Measurements from ENCODE around the gene TRIM10.

Gene TRIM10

GRCh38 chr6:30136570-30137286, 24.3 kb downstream of the TRIM10 start:
- no peaks in the 10 kb centered on the region for H3K9me3 ChIP-seq (ENCODE audit: severe bottlenecking)
- no peak for TF ChIP-seq CTCF (IDR thresholded peaks at IDR 0.05; ENCODE audit: poor library complexity, severe bottlenecking)
- no peaks in the 10 kb centered on the region for H3K4me1 ChIP-seq (ENCODE audit: insufficient read depth, poor library complexity, severe bottlenecking)
- H3K36me3 ChIP-seq (ENCODE audit: low read depth): no peaks in the 10 kb centered on the region
- DNase-seq (ENCODE audit: low spot score) (no peak), ATAC-seq (ENCODE audit: low read depth) (no peak)
- H3K4me3 ChIP-seq (ENCODE audit: severe bottlenecking): no peak overlapping the region
- no peaks in the 10 kb centered on the region for H3K27me3 ChIP-seq (ENCODE audit: insufficient read depth, poor library complexity, severe bottlenecking)
- H3K27ac ChIP-seq (ENCODE audit: poor library complexity, severe bottlenecking): no peak overlapping the region

GRCh38 chr6:30135757-30136156, 25.3 kb downstream of the TRIM10 start, which contains the start of gene TRIM40:
TSS of gene TRIM40 (plus strand) at chr6:30136140. CDS start at chr6:30137037, 897 bp downstream.
- Histone ChIP-seq H3K27me3 (ENCODE audit: insufficient read depth, poor library complexity, severe bottlenecking) (no peaks in the 10 kb centered on the region), H3K36me3 (ENCODE audit: low read depth) (no peaks in the 10 kb centered on the region), H3K27ac (ENCODE audit: poor library complexity, severe bottlenecking) (no peak within 1 kb of the TSS), H3K4me1 (ENCODE audit: insufficient read depth, poor library complexity, severe bottlenecking) (no peaks in the 10 kb centered on the region), H3K9me3 (ENCODE audit: severe bottlenecking) (no peaks in the 10 kb centered on the region), H3K4me3 (ENCODE audit: severe bottlenecking) (no peak within 1 kb of the TSS)
- TF ChIP-seq CTCF (IDR thresholded peaks at IDR 0.05; ENCODE audit: poor library complexity, severe bottlenecking): no peak
- DNase-seq (ENCODE audit: low spot score): no peak
- ATAC-seq (ENCODE audit: low read depth): no peak

- Histone ChIP-seq H3K27me3 (ENCODE audit: insufficient read depth, poor library complexity, severe bottlenecking) (no peaks in the 10 kb centered on the region), H3K4me1 (ENCODE audit: insufficient read depth, poor library complexity, severe bottlenecking) (no peaks in the 10 kb centered on the region), H3K36me3 (ENCODE audit: low read depth) (no peaks in the 10 kb centered on the region), H3K27ac (ENCODE audit: poor library complexity, severe bottlenecking) (no peak overlapping the region), H3K4me3 (ENCODE audit: severe bottlenecking) (no peak overlapping the region), H3K9me3 (ENCODE audit: severe bottlenecking) (no peaks in the 10 kb centered on the region)
- ATAC-seq (ENCODE audit: low read depth) (no peak), DNase-seq (ENCODE audit: low spot score) (no peak)
- TF ChIP-seq CTCF (IDR thresholded peaks at IDR 0.05; ENCODE audit: poor library complexity, severe bottlenecking): no peak
Measured at GRCh38 chr6:30135147-30135546, 25.9 kb downstream of the TRIM10 start.

GRCh38 chr6:30131947-30132497, 29.0 kb downstream of the TRIM10 start:
- no peaks in the 10 kb centered on the region for H3K9me3 ChIP-seq (ENCODE audit: severe bottlenecking)
- ATAC-seq (ENCODE audit: low read depth) (no peak), DNase-seq (ENCODE audit: low spot score) (no peak)
- no peak overlapping the region for H3K4me3 ChIP-seq (ENCODE audit: severe bottlenecking)
- no peaks in the 10 kb centered on the region for H3K27me3 ChIP-seq (ENCODE audit: insufficient read depth, poor library complexity, severe bottlenecking)
- H3K36me3 ChIP-seq (ENCODE audit: low read depth): no peaks in the 10 kb centered on the region
- no peaks in the 10 kb centered on the region for H3K4me1 ChIP-seq (ENCODE audit: insufficient read depth, poor library complexity, severe bottlenecking)
- no peak overlapping the region for H3K27ac ChIP-seq (ENCODE audit: poor library complexity, severe bottlenecking)
- TF ChIP-seq CTCF (IDR thresholded peaks at IDR 0.05; ENCODE audit: poor library complexity, severe bottlenecking): no peak

Data from RWPE2 (cell line).